ENCODE measurements around the gene ZDHHC24. TPM values are rescaled to one million over a fixed set of nuclear protein-coding genes. Genes with fewer than 3 reads are reported as not detected.
"Not testable (repeated sequence)": the region's sequence is repeated elsewhere in the genome, so short reads cannot be mapped to it uniquely, and the experiment has no call there.

ZDHHC24 gene
- total and polyA plus RNA-seq, 2 donors: 4.9 to 11.3 TPM

- H3K4me1 ChIP-seq (ENCODE audit: control insufficient read depth in 2 of 2, insufficient read depth in 2 of 2, low read length in 2 of 2): peaks cover 4 to 8% of the 10 kb centered on the region in 2 donors
- H3K27ac ChIP-seq (ENCODE audit: low read depth in 1 of 2, low read length in 1 of 2): no peak overlapping the region
- H3K4me3 ChIP-seq (ENCODE audit: low read length in 2 of 2): no peak overlapping the region
- no peaks in the 10 kb centered on the region for H3K36me3 ChIP-seq (ENCODE audit: control insufficient read depth in 2 of 2, insufficient read depth in 2 of 2, low read length in 1 of 2)
- DNase-seq (ENCODE audit: low read depth in 6 of 9, low spot score in 9 of 9): no peak
- peaks cover 0 to 6% of the 10 kb centered on the region in 2 donors for H3K9me3 ChIP-seq (ENCODE audit: control insufficient read depth in 2 of 2, insufficient read depth in 1 of 2, low read length in 1 of 2)
- 96% methylated on average over 4 of the region's 4 CpGs for WGBS
- peaks cover 12 to 68% of the 10 kb centered on the region in 2 donors for H3K27me3 ChIP-seq (ENCODE audit: control insufficient read depth in 2 of 2, insufficient read depth in 1 of 2, low read length in 1 of 2)
These were observed 5.0 kb upstream of the ZDHHC24 start for GRCh38 chr11:66550887-66551286.

GRCh38 chr11:66549696-66550095, 3.8 kb upstream of the ZDHHC24 start:
- peaks cover 4 to 16% of the 10 kb centered on the region in 2 donors for H3K4me1 ChIP-seq (ENCODE audit: control insufficient read depth in 2 of 2, insufficient read depth in 2 of 2, low read length in 2 of 2)
- no peak for DNase-seq (ENCODE audit: low read depth in 6 of 9, low spot score in 9 of 9)
- H3K27me3 ChIP-seq (ENCODE audit: control insufficient read depth in 2 of 2, insufficient read depth in 1 of 2, low read length in 1 of 2): peaks cover 12 to 59% of the 10 kb centered on the region in 2 donors
- peaks cover 0 to 6% of the 10 kb centered on the region in 2 donors for H3K9me3 ChIP-seq (ENCODE audit: control insufficient read depth in 2 of 2, insufficient read depth in 1 of 2, low read length in 1 of 2)
- H3K4me3 ChIP-seq (ENCODE audit: low read length in 2 of 2): no peak overlapping the region
- 97% methylated on average over 3 of the region's 3 CpGs for WGBS
- H3K27ac ChIP-seq (ENCODE audit: low read depth in 1 of 2, low read length in 1 of 2): no peak overlapping the region
- H3K36me3 ChIP-seq (ENCODE audit: control insufficient read depth in 2 of 2, insufficient read depth in 2 of 2, low read length in 1 of 2): no peaks in the 10 kb centered on the region

GRCh38 chr11:66548774-66549630, 3.2 kb upstream of the ZDHHC24 start:
- peaks cover 12 to 59% of the 10 kb centered on the region in 2 donors for H3K27me3 ChIP-seq (ENCODE audit: control insufficient read depth in 2 of 2, insufficient read depth in 1 of 2, low read length in 1 of 2)
- 81% methylated on average over 16 of the region's 16 CpGs for WGBS
- DNase-seq (ENCODE audit: low read depth in 6 of 9, low spot score in 9 of 9): no peak
- H3K27ac ChIP-seq (ENCODE audit: low read depth in 1 of 2, low read length in 1 of 2): no peak overlapping the region
- H3K36me3 ChIP-seq (ENCODE audit: control insufficient read depth in 2 of 2, insufficient read depth in 2 of 2, low read length in 1 of 2): no peaks in the 10 kb centered on the region
- H3K4me1 ChIP-seq (ENCODE audit: control insufficient read depth in 2 of 2, insufficient read depth in 2 of 2, low read length in 2 of 2): peaks cover 7 to 22% of the 10 kb centered on the region in 2 donors
- H3K4me3 ChIP-seq (ENCODE audit: low read length in 2 of 2): no peak overlapping the region
- H3K9me3 ChIP-seq (ENCODE audit: control insufficient read depth in 2 of 2, insufficient read depth in 1 of 2, low read length in 1 of 2): peaks cover 0 to 6% of the 10 kb centered on the region in 2 donors

GRCh38 chr11:66548041-66548440, 2.2 kb upstream of the ZDHHC24 start:
- Histone ChIP-seq H3K36me3 (ENCODE audit: control insufficient read depth in 2 of 2, insufficient read depth in 2 of 2, low read length in 1 of 2) (peaks cover under 1 to 2% of the 10 kb centered on the region in 2 donors), H3K27ac (ENCODE audit: low read depth in 1 of 2, low read length in 1 of 2) (no peak overlapping the region), H3K27me3 (ENCODE audit: control insufficient read depth in 2 of 2, insufficient read depth in 1 of 2, low read length in 1 of 2) (peaks cover 12 to 59% of the 10 kb centered on the region in 2 donors), H3K9me3 (ENCODE audit: control insufficient read depth in 2 of 2, insufficient read depth in 1 of 2, low read length in 1 of 2) (peaks cover 0 to 6% of the 10 kb centered on the region in 2 donors), H3K4me1 (ENCODE audit: control insufficient read depth in 2 of 2, insufficient read depth in 2 of 2, low read length in 2 of 2) (peaks cover 15 to 31% of the 10 kb centered on the region in 2 donors), H3K4me3 (ENCODE audit: low read length in 2 of 2) (no peak overlapping the region)
- WGBS: 87% methylated on average over 11 of the region's 11 CpGs
- DNase-seq (ENCODE audit: low read depth in 6 of 9, low spot score in 9 of 9): no peak

- peaks cover 4 to 5% of the 10 kb centered on the region in 2 donors for H3K36me3 ChIP-seq (ENCODE audit: control insufficient read depth in 2 of 2, insufficient read depth in 2 of 2, low read length in 1 of 2)
- no peak for DNase-seq (ENCODE audit: low read depth in 6 of 9, low spot score in 9 of 9)
- peaks cover 15 to 31% of the 10 kb centered on the region in 2 donors for H3K4me1 ChIP-seq (ENCODE audit: control insufficient read depth in 2 of 2, insufficient read depth in 2 of 2, low read length in 2 of 2)
- H3K27ac ChIP-seq (ENCODE audit: low read depth in 1 of 2, low read length in 1 of 2): no peak overlapping the region
- WGBS: 72% methylated on average over 5 of the region's 5 CpGs
- peaks cover 12 to 59% of the 10 kb centered on the region in 2 donors for H3K27me3 ChIP-seq (ENCODE audit: control insufficient read depth in 2 of 2, insufficient read depth in 1 of 2, low read length in 1 of 2)
- no peak overlapping the region for H3K4me3 ChIP-seq (ENCODE audit: low read length in 2 of 2)
- peaks cover 0 to 6% of the 10 kb centered on the region in 2 donors for H3K9me3 ChIP-seq (ENCODE audit: control insufficient read depth in 2 of 2, insufficient read depth in 1 of 2, low read length in 1 of 2)
These were observed 1.8 kb upstream of the ZDHHC24 start for GRCh38 chr11:66547662-66548009.

GRCh38 chr11:66546966-66547661, 1.3 kb upstream of the ZDHHC24 start:
- H3K36me3 ChIP-seq (ENCODE audit: control insufficient read depth in 2 of 2, insufficient read depth in 2 of 2, low read length in 1 of 2): peaks cover 9 to 10% of the 10 kb centered on the region in 2 donors
- peaks cover 15 to 31% of the 10 kb centered on the region in 2 donors for H3K4me1 ChIP-seq (ENCODE audit: control insufficient read depth in 2 of 2, insufficient read depth in 2 of 2, low read length in 2 of 2)
- DNase-seq (ENCODE audit: low read depth in 6 of 9, low spot score in 9 of 9): no peak
- H3K27me3 ChIP-seq (ENCODE audit: control insufficient read depth in 2 of 2, insufficient read depth in 1 of 2, low read length in 1 of 2): peaks cover 12 to 59% of the 10 kb centered on the region in 2 donors
- 66% methylated on average over 18 of the region's 18 CpGs for WGBS
- no peak overlapping the region for H3K27ac ChIP-seq (ENCODE audit: low read depth in 1 of 2, low read length in 1 of 2)
- peaks cover 0 to 6% of the 10 kb centered on the region in 2 donors for H3K9me3 ChIP-seq (ENCODE audit: control insufficient read depth in 2 of 2, insufficient read depth in 1 of 2, low read length in 1 of 2)
- H3K4me3 ChIP-seq (ENCODE audit: low read length in 2 of 2): no peak overlapping the region

- Histone ChIP-seq H3K27me3 (ENCODE audit: control insufficient read depth in 2 of 2, insufficient read depth in 1 of 2, low read length in 1 of 2) (peaks cover 12 to 57% of the 10 kb centered on the region in 2 donors), H3K4me1 (ENCODE audit: control insufficient read depth in 2 of 2, insufficient read depth in 2 of 2, low read length in 2 of 2) (peaks cover 15 to 31% of the 10 kb centered on the region in 2 donors), H3K27ac (ENCODE audit: low read depth in 1 of 2, low read length in 1 of 2) (peak within 1 kb of the TSS in 1 of 2 donors; percentile 78), H3K36me3 (ENCODE audit: control insufficient read depth in 2 of 2, insufficient read depth in 2 of 2, low read length in 1 of 2) (peaks cover 14 to 15% of the 10 kb centered on the region in 2 donors), H3K9me3 (ENCODE audit: control insufficient read depth in 2 of 2, insufficient read depth in 1 of 2, low read length in 1 of 2) (peaks cover 0 to 6% of the 10 kb centered on the region in 2 donors), H3K4me3 (ENCODE audit: low read length in 2 of 2) (peak within 1 kb of the TSS; percentile 72 to 78)
- 15% methylated on average over 37 of the region's 37 CpGs for WGBS
- DNase-seq (ENCODE audit: low read depth in 6 of 9, low spot score in 9 of 9): no peak
These were observed 619 bp upstream of the ZDHHC24 start, which contains the start of gene ACTN3 for GRCh38 chr11:66546368-66546965. Gene ACTN3, plus strand, starts transcription at chr11:66546903. Its CDS starts 35 bp downstream, at chr11:66546938.

- H3K27ac ChIP-seq (ENCODE audit: low read depth in 1 of 2, low read length in 1 of 2); DNase-seq (ENCODE audit: low read depth in 6 of 9, low spot score in 9 of 9); H3K9me3 ChIP-seq (ENCODE audit: control insufficient read depth in 2 of 2, insufficient read depth in 1 of 2, low read length in 1 of 2): not testable (repeated sequence)
- H3K36me3 ChIP-seq (ENCODE audit: control insufficient read depth in 2 of 2, insufficient read depth in 2 of 2, low read length in 1 of 2): peaks cover 16 to 21% of the 10 kb centered on the region in 2 donors
- H3K27me3 ChIP-seq (ENCODE audit: control insufficient read depth in 2 of 2, insufficient read depth in 1 of 2, low read length in 1 of 2): peaks cover 12 to 41% of the 10 kb centered on the region in 2 donors
- WGBS: 90% methylated on average over 14 of the region's 14 CpGs
- peaks cover 15 to 31% of the 10 kb centered on the region in 2 donors for H3K4me1 ChIP-seq (ENCODE audit: control insufficient read depth in 2 of 2, insufficient read depth in 2 of 2, low read length in 2 of 2)
- H3K4me3 ChIP-seq (ENCODE audit: low read length in 2 of 2): peak overlapping the region; percentile 72 to 78
These were observed 896 bp downstream of the ZDHHC24 start for GRCh38 chr11:66544952-66545351.

All from thymus (tissue), 11 donors.